GM23248 (cell line): ENCODE measurements around the gene KCNQ5. TPM values are rescaled to one million over a fixed set of nuclear protein-coding genes. Genes with fewer than 3 reads are reported as not detected.

Source experiments
- DNase-seq: peaks from one replicate; pipeline ENCODE4 v3.0.0-alpha.2; 2015
- H2AFZ ChIP-seq: fragments of 200-600 bp; sonication (generic); 2 replicates; pipeline ENCODE4 v1.6.1; 2016; ENCODE audit warnings: antibody characterized with exemption
- H3F3A ChIP-seq: fragments of 200-600 bp; sonication (generic); 2 replicates; pipeline ENCODE4 v1.6.1; 2016; ENCODE audit warnings: mild to moderate bottlenecking, antibody characterized with exemption, mixed run types; ENCODE audit not compliant: insufficient read depth
- H3K27ac ChIP-seq: fragments of 200-600 bp; sonication (generic); 2 replicates; pipeline ENCODE4 v1.5.1; 2016; ENCODE audit warnings: mild to moderate bottlenecking
- H3K27me3 ChIP-seq: fragments of 200-600 bp; sonication (generic); replicated peaks from 2 replicates; pipeline ENCODE4 v1.6.1; 2016; ENCODE audit warnings: mild to moderate bottlenecking; ENCODE audit not compliant: insufficient read depth
- H3K36me3 ChIP-seq: fragments of 200-600 bp; sonication (generic); 2 replicates; pipeline ENCODE4 v1.6.1; 2016; ENCODE audit warnings: low read depth, mild to moderate bottlenecking
- H3K4me1 ChIP-seq: fragments of 200-600 bp; sonication (generic); 2 replicates; pipeline ENCODE4 v1.6.1; 2016; ENCODE audit warnings: mild to moderate bottlenecking; ENCODE audit not compliant: insufficient read depth
- H3K4me2 ChIP-seq: fragments of 200-600 bp; sonication (generic); one replicate; pipeline ENCODE4 v1.6.1; 2016; ENCODE audit warnings: mild to moderate bottlenecking; ENCODE audit not compliant: unreplicated experiment
- H3K4me3 ChIP-seq: fragments of 200-600 bp; sonication (generic); 2 replicates; pipeline ENCODE4 v1.5.1; 2016; ENCODE audit warnings: mild to moderate bottlenecking
- H3K79me2 ChIP-seq: fragments of 200-600 bp; sonication (generic); 2 replicates; pipeline ENCODE4 v1.6.1; 2016; ENCODE audit warnings: mild to moderate bottlenecking; ENCODE audit not compliant: insufficient read depth
- H3K9ac ChIP-seq: fragments of 200-600 bp; sonication (generic); 2 replicates; pipeline ENCODE4 v1.6.1; 2016; ENCODE audit warnings: mild to moderate bottlenecking
- H3K9me2 ChIP-seq: fragments of 200-600 bp; sonication (generic); 2 replicates; pipeline ENCODE4 v1.6.1; 2016; ENCODE audit warnings: mixed run types, mild to moderate bottlenecking, moderate library complexity; ENCODE audit not compliant: insufficient read depth
- H3K9me3 ChIP-seq: fragments of 200-600 bp; sonication (generic); one replicate; pipeline ENCODE4 v1.6.1; 2017; ENCODE audit warnings: low read depth
- H4K20me1 ChIP-seq: fragments of 200-600 bp; sonication (generic); 2 replicates; pipeline ENCODE4 v1.6.0; 2016; ENCODE audit not compliant: insufficient read depth
- EZH2 ChIP-seq: fragments of 200-600 bp; sonication (generic); IDR thresholded peaks from 2 replicates; pipeline ENCODE4 v1.6.1; 2018; ENCODE audit warnings: antibody characterized with exemption, mild to moderate bottlenecking; ENCODE audit not compliant: insufficient read depth, poor library complexity, severe bottlenecking
- EZH2phosphoT487 ChIP-seq: fragments of 200-600 bp; sonication (generic); IDR thresholded peaks from 2 replicates; pipeline ENCODE4 v1.6.1; 2018; ENCODE audit warnings: antibody characterized with exemption, moderate library complexity, mild to moderate bottlenecking, low read depth; ENCODE audit not compliant: insufficient read depth
- WGBS, 2 experiments: methylation state at CpG; one replicate each; pipeline ENCODE4 v1.1.6; 2015 to 2017; ENCODE audit warnings: low lambda C conversion rate in 2 of 2, low coverage in 1 of 2; ENCODE audit errors: missing lambda C conversion rate in 2 of 2; 5-methylcytosine and 5-hydroxymethylcytosine counted together
- in situ Hi-C: fragments of 300-500 bp; cut with MboI; formaldehyde crosslinking; loops from 2 replicates; pipeline ENCODE4 v1.15.0; 2020
- polyA plus RNA-seq: library from polyadenylated mRNA; unstranded; fragments of >200 nt; fragmentation: Nextera tagmentation; extraction: Ambion mirVana; gene quantifications from 2 replicates; pipeline ENCODE4 v1.2.1, GENCODE V29; 2016
- total RNA-seq: library from RNA; depleted of rRNA; stranded (reverse); fragments of >200 nt; shearing (Covaris generic); gene quantifications from 2 replicates; pipeline ENCODE4 v1.2.3, GENCODE V29; 2014

Gene KCNQ5
- total and polyA plus RNA-seq, 2 experiments from 2014 or later = 5.7 to 10.8 TPM

- no peak overlapping the region for H3K4me2 ChIP-seq
- no peaks in the 10 kb centered on the region for H3K36me3 ChIP-seq
- H3K9me3 ChIP-seq = no peaks in the 10 kb centered on the region
- no peaks in the 10 kb centered on the region for H3K9me2 ChIP-seq
- no peaks in the 10 kb centered on the region for H3K4me1 ChIP-seq
- no peak overlapping the region for H3K27ac ChIP-seq
- H3K27me3 ChIP-seq = no peaks in the 10 kb centered on the region
- TF ChIP-seq EZH2 (no peak), EZH2phosphoT487 (no peak)
- peaks cover 7% of the 10 kb centered on the region; the same call in 1 of the 2 replicates for H3K79me2 ChIP-seq
- WGBS, 2 experiments = 94 to 100% methylated on average over 1 of the region's 1 CpG
- in situ Hi-C loops = no loop called here
- no peak for DNase-seq
- H4K20me1 ChIP-seq = no peaks in the 10 kb centered on the region
- H3K4me3 ChIP-seq = no peak overlapping the region
- no peaks in the 10 kb centered on the region for H3F3A ChIP-seq
- no peak overlapping the region for H2AFZ ChIP-seq
- no peak overlapping the region for H3K9ac ChIP-seq
These were observed 251.6 kb downstream of the KCNQ5 start for GRCh38 chr6:72873433-72873832.

- H3K27ac ChIP-seq = no peak overlapping the region
- H3K36me3 ChIP-seq = no peaks in the 10 kb centered on the region
- H3K9me2 ChIP-seq = no peaks in the 10 kb centered on the region
- no peaks in the 10 kb centered on the region for H3K4me1 ChIP-seq
- no peak overlapping the region for H3K4me3 ChIP-seq
- H4K20me1 ChIP-seq = no peaks in the 10 kb centered on the region
- TF ChIP-seq EZH2 (no peak), EZH2phosphoT487 (no peak)
- H3K79me2 ChIP-seq = peaks cover 7% of the 10 kb centered on the region; the same call in 1 of the 2 replicates
- DNase-seq = no peak
- H3F3A ChIP-seq = no peaks in the 10 kb centered on the region
- H3K4me2 ChIP-seq = no peak overlapping the region
- no peaks in the 10 kb centered on the region for H3K9me3 ChIP-seq
- no peak overlapping the region for H2AFZ ChIP-seq
- in situ Hi-C loops = no loop called here
- no peak overlapping the region for H3K9ac ChIP-seq
- H3K27me3 ChIP-seq = no peaks in the 10 kb centered on the region
These were observed 254.4 kb downstream of the KCNQ5 start for GRCh38 chr6:72876256-72876655.

- DNase-seq = no peak
- H3K9me3 ChIP-seq = peaks cover 3% of the 10 kb centered on the region
- no peak overlapping the region for H3K4me2 ChIP-seq
- H3K79me2 ChIP-seq = 0 out of 2 replicates have a peak, but pooled peaks cover 2% of the 10 kb centered on the region
- H3K27ac ChIP-seq = no peak overlapping the region
- H3K9ac ChIP-seq = no peak overlapping the region
- H3K9me2 ChIP-seq = no peaks in the 10 kb centered on the region
- H3K4me3 ChIP-seq = no peak overlapping the region
- no peaks in the 10 kb centered on the region for H3K27me3 ChIP-seq
- in situ Hi-C loops = no loop called here
- H4K20me1 ChIP-seq = no peaks in the 10 kb centered on the region
- no peaks in the 10 kb centered on the region for H3K4me1 ChIP-seq
- no peaks in the 10 kb centered on the region for H3F3A ChIP-seq
- TF ChIP-seq EZH2phosphoT487 (no peak), EZH2 (no peak)
- H3K36me3 ChIP-seq = no peaks in the 10 kb centered on the region
- H2AFZ ChIP-seq = no peak overlapping the region
These were observed 264.3 kb downstream of the KCNQ5 start for GRCh38 chr6:72886170-72886569.

GRCh38 chr6:72890233-72890632 lies 268.4 kb downstream of the KCNQ5 start:
- DNase-seq = no peak
- Histone ChIP-seq H3K27ac (no peak overlapping the region), H3K9me2 (no peaks in the 10 kb centered on the region), H3K9ac (no peak overlapping the region), H3K36me3 (no peaks in the 10 kb centered on the region), H3K4me2 (no peak overlapping the region), H2AFZ (no peak overlapping the region), H3K9me3 (peaks cover 3% of the 10 kb centered on the region), H4K20me1 (no peaks in the 10 kb centered on the region), H3F3A (no peaks in the 10 kb centered on the region), H3K4me1 (no peaks in the 10 kb centered on the region), H3K79me2 (no peaks in the 10 kb centered on the region), H3K4me3 (no peak overlapping the region), H3K27me3 (no peaks in the 10 kb centered on the region)
- in situ Hi-C loops = no loop called here
- WGBS, 2 experiments = 85 to 86% methylated on average over 1 of the region's 1 CpG
- TF ChIP-seq EZH2 (no peak), EZH2phosphoT487 (no peak)

GRCh38 chr6:72890671-72891070 lies 268.8 kb downstream of the KCNQ5 start:
- no peak overlapping the region for H3K27ac ChIP-seq
- no peaks in the 10 kb centered on the region for H3K36me3 ChIP-seq
- no peaks in the 10 kb centered on the region for H3K9me2 ChIP-seq
- H3K79me2 ChIP-seq = no peaks in the 10 kb centered on the region
- peak; percentile 24 for DNase-seq
- no peaks in the 10 kb centered on the region for H3K4me1 ChIP-seq
- H3K27me3 ChIP-seq = no peaks in the 10 kb centered on the region
- in situ Hi-C loops = no loop called here
- no peaks in the 10 kb centered on the region for H4K20me1 ChIP-seq
- H3F3A ChIP-seq = no peaks in the 10 kb centered on the region
- no peak overlapping the region for H3K4me2 ChIP-seq
- no peak overlapping the region for H2AFZ ChIP-seq
- peaks cover 3% of the 10 kb centered on the region for H3K9me3 ChIP-seq
- no peak overlapping the region for H3K9ac ChIP-seq
- H3K4me3 ChIP-seq = no peak overlapping the region
- TF ChIP-seq EZH2 (no peak), EZH2phosphoT487 (no peak)
